ENCODE data around the gene EXOC4.

The EXOC4 gene

DNA sequence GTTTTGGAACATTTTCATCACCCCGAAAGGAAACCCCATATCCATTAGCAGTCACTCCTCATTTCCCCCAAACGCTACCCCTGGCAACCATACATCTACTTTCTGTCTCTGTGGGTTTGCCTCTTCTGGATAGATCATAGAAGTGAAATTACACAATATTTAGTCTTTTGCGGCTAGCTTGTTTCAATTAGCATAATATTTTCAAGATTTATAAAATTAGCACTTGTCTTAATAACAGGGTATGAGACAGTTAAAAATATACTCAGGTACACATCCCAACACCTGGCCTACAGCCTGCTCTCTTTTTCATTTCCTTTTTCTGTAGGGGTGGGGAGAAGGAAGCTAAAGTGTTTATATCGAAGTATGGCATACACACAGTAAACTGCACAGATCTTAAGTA is 792.8 kb downstream of the EXOC4 start:
- Histone ChIP-seq H3K36me3 (ENCODE audit: control insufficient read depth, insufficient read depth, low read length) (no peaks in the 10 kb centered on the region), H3K27me3 (ENCODE audit: control insufficient read depth, insufficient read depth, low read length) (no peaks in the 10 kb centered on the region), H3K4me1 (ENCODE audit: control insufficient read depth, insufficient read depth, low read length) (peaks cover 9% of the 10 kb centered on the region), H3K4me3 (ENCODE audit: low read depth, low read length) (no peak overlapping the region), H3K9ac (ENCODE audit: low read length) (no peak overlapping the region), H3K9me3 (ENCODE audit: control insufficient read depth, insufficient read depth, low read depth, low read length) (no peaks in the 10 kb centered on the region), H3K27ac (ENCODE audit: low read depth, low read length) (no peak overlapping the region)

DNA sequence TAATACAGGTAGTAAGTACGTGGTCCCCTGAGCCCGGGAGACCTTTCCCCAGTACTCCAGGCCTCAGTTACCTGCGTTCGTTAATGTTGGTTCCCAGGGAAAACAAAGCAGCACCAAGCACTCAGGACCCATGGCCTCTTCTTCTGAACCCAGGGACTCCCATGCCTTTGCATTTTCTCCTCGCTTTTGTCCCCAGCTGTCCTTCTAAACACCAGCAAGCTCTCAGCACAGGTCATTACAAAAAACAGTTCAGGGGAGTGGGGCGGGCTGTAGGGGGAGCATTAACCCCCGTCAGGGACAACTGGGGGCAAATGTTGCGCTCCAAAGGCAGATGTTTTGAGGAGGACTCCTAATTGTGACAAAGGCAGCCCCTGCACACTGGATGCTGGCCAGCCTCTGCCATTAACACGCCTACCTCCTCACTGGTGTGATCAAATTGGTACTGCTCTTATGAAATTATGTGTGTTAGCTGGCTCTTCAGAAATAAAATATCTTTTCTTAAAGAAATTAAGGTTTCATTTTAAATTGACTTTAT is 793.8 kb downstream of the EXOC4 start:
- peaks cover 9% of the 10 kb centered on the region for H3K4me1 ChIP-seq (ENCODE audit: control insufficient read depth, insufficient read depth, low read length)

DNA sequence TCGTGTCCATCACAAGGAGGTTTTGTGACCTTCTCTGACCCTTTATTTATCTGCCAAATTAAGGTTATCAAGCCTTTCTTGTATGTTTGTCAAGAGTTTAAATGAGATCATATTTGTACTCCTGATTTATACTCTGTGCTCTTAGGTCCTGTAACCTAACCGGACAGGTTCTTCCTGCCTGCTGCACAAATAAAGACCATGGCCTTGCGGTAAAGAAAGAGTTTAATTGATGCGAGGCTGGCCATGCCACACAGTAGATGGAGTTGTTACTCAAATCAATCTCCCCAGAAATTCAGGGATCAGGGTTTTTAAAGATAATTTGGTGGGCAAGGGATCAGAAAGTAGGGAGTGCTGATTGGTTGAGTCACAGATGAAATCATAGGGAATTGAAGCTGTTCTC is 794.8 kb downstream of the EXOC4 start:
- Histone ChIP-seq H3K9me3 (ENCODE audit: control insufficient read depth, insufficient read depth, low read depth, low read length) (no peaks in the 10 kb centered on the region), H3K4me3 (ENCODE audit: low read depth, low read length) (no peak overlapping the region), H3K36me3 (ENCODE audit: control insufficient read depth, insufficient read depth, low read length) (no peaks in the 10 kb centered on the region), H3K27ac (ENCODE audit: low read depth, low read length) (no peak overlapping the region), H3K4me1 (ENCODE audit: control insufficient read depth, insufficient read depth, low read length) (peaks cover 9% of the 10 kb centered on the region), H3K27me3 (ENCODE audit: control insufficient read depth, insufficient read depth, low read length) (no peaks in the 10 kb centered on the region), H3K9ac (ENCODE audit: low read length) (no peak overlapping the region)

More for the DNA sequence above, 793.8 kb downstream of the EXOC4 start:
- Histone ChIP-seq H3K27me3 (ENCODE audit: control insufficient read depth, insufficient read depth, low read length) (no peaks in the 10 kb centered on the region), H3K36me3 (ENCODE audit: control insufficient read depth, insufficient read depth, low read length) (no peaks in the 10 kb centered on the region), H3K27ac (ENCODE audit: low read depth, low read length) (no peak overlapping the region), H3K9ac (ENCODE audit: low read length) (no peak overlapping the region), H3K4me3 (ENCODE audit: low read depth, low read length) (no peak overlapping the region), H3K9me3 (ENCODE audit: control insufficient read depth, insufficient read depth, low read depth, low read length) (no peaks in the 10 kb centered on the region)

DNA sequence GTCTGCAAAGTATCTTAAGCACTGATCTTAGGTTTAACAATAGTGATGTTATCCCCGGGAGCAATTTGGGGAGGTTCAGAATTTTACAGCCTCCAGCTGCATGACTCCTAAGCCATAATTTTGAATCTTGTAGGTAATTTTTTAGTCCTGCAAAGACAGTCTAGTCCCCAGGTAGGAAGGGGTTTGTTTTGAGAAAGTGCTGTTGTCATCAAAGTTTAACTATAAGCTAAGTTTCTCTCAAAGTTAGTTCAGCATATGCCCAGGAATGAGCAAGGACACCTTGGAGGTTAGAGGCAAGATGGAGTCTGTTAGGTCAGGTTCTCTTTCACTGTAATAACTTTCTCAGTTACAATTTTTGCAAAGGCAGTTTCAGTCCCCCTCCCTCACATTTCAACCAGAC is 795.3 kb downstream of the EXOC4 start:
- Histone ChIP-seq H3K9me3 (ENCODE audit: control insufficient read depth, insufficient read depth, low read depth, low read length) (no peaks in the 10 kb centered on the region), H3K9ac (ENCODE audit: low read length) (no peak overlapping the region), H3K27ac (ENCODE audit: low read depth, low read length) (no peak overlapping the region), H3K4me1 (ENCODE audit: control insufficient read depth, insufficient read depth, low read length) (peaks cover 9% of the 10 kb centered on the region), H3K36me3 (ENCODE audit: control insufficient read depth, insufficient read depth, low read length) (no peaks in the 10 kb centered on the region), H3K27me3 (ENCODE audit: control insufficient read depth, insufficient read depth, low read length) (no peaks in the 10 kb centered on the region), H3K4me3 (ENCODE audit: low read depth, low read length) (no peak overlapping the region)

DNA sequence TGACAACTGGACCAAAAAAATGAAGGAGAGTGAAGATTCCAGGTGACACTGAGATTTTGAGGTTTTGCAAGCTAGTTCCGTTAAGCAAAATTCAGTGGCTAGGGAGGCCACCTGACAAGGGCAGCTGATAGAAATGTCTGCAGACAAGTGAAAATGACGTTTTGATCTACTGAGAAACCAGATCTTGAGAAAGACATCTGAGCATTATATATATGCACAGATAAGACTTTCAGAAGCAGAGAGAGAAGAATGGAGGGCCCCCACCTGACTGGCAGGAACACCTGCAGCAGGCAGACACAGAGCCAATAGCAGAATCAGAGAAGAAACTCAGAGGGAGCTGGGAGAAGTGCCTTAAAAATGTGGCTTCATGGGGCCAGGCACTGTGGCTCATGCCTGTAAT is 798.1 kb downstream of the EXOC4 start:
- Histone ChIP-seq H3K27me3 (ENCODE audit: control insufficient read depth, insufficient read depth, low read length) (no peaks in the 10 kb centered on the region), H3K4me3 (ENCODE audit: low read depth, low read length) (no peak overlapping the region), H3K9me3 (ENCODE audit: control insufficient read depth, insufficient read depth, low read depth, low read length) (no peaks in the 10 kb centered on the region), H3K9ac (ENCODE audit: low read length) (no peak overlapping the region), H3K36me3 (ENCODE audit: control insufficient read depth, insufficient read depth, low read length) (no peaks in the 10 kb centered on the region), H3K27ac (ENCODE audit: low read depth, low read length) (no peak overlapping the region), H3K4me1 (ENCODE audit: control insufficient read depth, insufficient read depth, low read length) (peaks cover 9% of the 10 kb centered on the region)

GRCh38 chr7:134056816-134057215 is 803.9 kb downstream of the EXOC4 start:
- H3K36me3 ChIP-seq (ENCODE audit: control insufficient read depth, insufficient read depth, low read length): no peaks in the 10 kb centered on the region
- no peak overlapping the region for H3K9ac ChIP-seq (ENCODE audit: low read length)
- no peak overlapping the region for H3K4me3 ChIP-seq (ENCODE audit: low read depth, low read length)
- no peak overlapping the region for H3K27ac ChIP-seq (ENCODE audit: low read depth, low read length)
- H3K4me1 ChIP-seq (ENCODE audit: control insufficient read depth, insufficient read depth, low read length): no peaks in the 10 kb centered on the region
- no peaks in the 10 kb centered on the region for H3K27me3 ChIP-seq (ENCODE audit: control insufficient read depth, insufficient read depth, low read length)
- no peaks in the 10 kb centered on the region for H3K9me3 ChIP-seq (ENCODE audit: control insufficient read depth, insufficient read depth, low read depth, low read length)

DNA sequence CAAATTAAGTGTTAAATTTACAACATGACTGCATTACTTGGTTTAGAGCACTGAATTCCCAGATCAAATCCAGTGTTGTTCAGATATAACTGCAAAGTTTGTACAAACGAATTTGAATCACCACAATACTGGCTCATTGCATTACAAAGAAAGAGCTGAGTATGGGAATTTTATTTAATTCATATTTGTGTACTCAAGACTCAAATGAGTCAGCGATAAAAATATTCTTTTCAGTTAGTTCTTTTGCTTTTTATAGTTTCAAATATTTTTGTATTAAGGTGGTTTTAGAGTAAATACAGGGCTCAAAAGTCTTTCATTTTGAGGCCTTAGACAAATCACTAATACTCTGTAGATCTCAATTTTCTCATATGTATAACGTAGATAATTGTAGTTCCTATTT is 805.6 kb downstream of the EXOC4 start:
- H3K27me3 ChIP-seq (ENCODE audit: control insufficient read depth, insufficient read depth, low read length): no peaks in the 10 kb centered on the region
- H3K36me3 ChIP-seq (ENCODE audit: control insufficient read depth, insufficient read depth, low read length): no peaks in the 10 kb centered on the region
- H3K9me3 ChIP-seq (ENCODE audit: control insufficient read depth, insufficient read depth, low read depth, low read length): no peaks in the 10 kb centered on the region
- H3K4me1 ChIP-seq (ENCODE audit: control insufficient read depth, insufficient read depth, low read length): no peaks in the 10 kb centered on the region
- no peak overlapping the region for H3K27ac ChIP-seq (ENCODE audit: low read depth, low read length)
- H3K9ac ChIP-seq (ENCODE audit: low read length): no peak overlapping the region
- no peak overlapping the region for H3K4me3 ChIP-seq (ENCODE audit: low read depth, low read length)

- Histone ChIP-seq H3K36me3 (ENCODE audit: control insufficient read depth, insufficient read depth, low read length) (no peaks in the 10 kb centered on the region), H3K4me1 (ENCODE audit: control insufficient read depth, insufficient read depth, low read length) (no peaks in the 10 kb centered on the region), H3K27ac (ENCODE audit: low read depth, low read length) (no peak overlapping the region), H3K27me3 (ENCODE audit: control insufficient read depth, insufficient read depth, low read length) (no peaks in the 10 kb centered on the region), H3K9ac (ENCODE audit: low read length) (no peak overlapping the region), H3K4me3 (ENCODE audit: low read depth, low read length) (no peak overlapping the region), H3K9me3 (ENCODE audit: control insufficient read depth, insufficient read depth, low read depth, low read length) (no peaks in the 10 kb centered on the region)
Observed at GRCh38 chr7:134058980-134059379, 806.1 kb downstream of the EXOC4 start.

- no peak overlapping the region for H3K9ac ChIP-seq (ENCODE audit: low read length)
- H3K27me3 ChIP-seq (ENCODE audit: control insufficient read depth, insufficient read depth, low read length): no peaks in the 10 kb centered on the region
- no peaks in the 10 kb centered on the region for H3K36me3 ChIP-seq (ENCODE audit: control insufficient read depth, insufficient read depth, low read length)
- H3K4me3 ChIP-seq (ENCODE audit: low read depth, low read length): no peak overlapping the region
- no peaks in the 10 kb centered on the region for H3K4me1 ChIP-seq (ENCODE audit: control insufficient read depth, insufficient read depth, low read length)
- no peak overlapping the region for H3K27ac ChIP-seq (ENCODE audit: low read depth, low read length)
- H3K9me3 ChIP-seq (ENCODE audit: control insufficient read depth, insufficient read depth, low read depth, low read length): no peaks in the 10 kb centered on the region
Observed at GRCh38 chr7:134059921-134060320, 807.0 kb downstream of the EXOC4 start.

DNA sequence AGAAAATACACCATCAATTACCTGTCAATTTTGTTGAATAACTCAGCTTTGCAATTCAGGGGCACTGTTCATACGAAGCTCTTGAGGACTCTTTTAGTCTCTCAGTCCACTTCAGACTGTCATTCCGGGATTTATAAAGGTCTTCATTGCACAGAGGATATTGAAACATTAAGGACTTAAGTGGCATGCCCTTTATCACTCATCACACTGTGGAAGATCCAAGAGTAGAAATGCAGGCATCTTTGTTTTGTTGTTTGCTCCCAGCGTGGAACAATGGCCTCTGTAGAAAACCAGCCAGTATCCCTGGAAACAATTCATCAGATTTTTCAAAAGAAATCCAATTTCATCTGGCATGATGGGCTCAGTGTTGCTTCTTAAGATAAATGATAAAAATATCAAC is 808.0 kb downstream of the EXOC4 start:
- Histone ChIP-seq H3K9ac (ENCODE audit: low read length) (no peak overlapping the region), H3K36me3 (ENCODE audit: control insufficient read depth, insufficient read depth, low read length) (no peaks in the 10 kb centered on the region), H3K4me1 (ENCODE audit: control insufficient read depth, insufficient read depth, low read length) (no peaks in the 10 kb centered on the region), H3K27me3 (ENCODE audit: control insufficient read depth, insufficient read depth, low read length) (no peaks in the 10 kb centered on the region), H3K9me3 (ENCODE audit: control insufficient read depth, insufficient read depth, low read depth, low read length) (no peaks in the 10 kb centered on the region), H3K4me3 (ENCODE audit: low read depth, low read length) (no peak overlapping the region), H3K27ac (ENCODE audit: low read depth, low read length) (no peak overlapping the region)

DNA sequence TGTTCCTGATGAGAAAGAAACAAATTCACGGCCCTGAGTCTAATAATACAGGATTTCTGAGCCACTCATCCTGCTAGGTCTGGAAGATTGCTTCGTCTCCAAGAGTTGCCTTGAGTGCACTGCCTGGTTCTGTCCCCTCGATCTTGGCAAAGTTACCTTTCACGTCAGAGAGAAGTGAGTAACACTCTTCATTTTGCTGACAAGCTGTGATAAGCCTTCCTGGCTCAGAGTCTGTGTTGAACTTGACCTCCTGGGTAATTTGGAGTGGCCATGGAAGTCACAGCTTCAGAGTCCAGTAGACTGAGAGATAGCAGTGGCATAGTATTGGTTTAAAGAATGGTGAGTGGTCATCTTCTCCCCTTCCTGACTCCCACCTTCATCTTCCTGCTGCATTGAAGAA is 809.6 kb downstream of the EXOC4 start:
- no peak overlapping the region for H3K4me3 ChIP-seq (ENCODE audit: low read depth, low read length)
- H3K4me1 ChIP-seq (ENCODE audit: control insufficient read depth, insufficient read depth, low read length): no peaks in the 10 kb centered on the region
- H3K9me3 ChIP-seq (ENCODE audit: control insufficient read depth, insufficient read depth, low read depth, low read length): no peaks in the 10 kb centered on the region
- no peak overlapping the region for H3K9ac ChIP-seq (ENCODE audit: low read length)
- no peaks in the 10 kb centered on the region for H3K27me3 ChIP-seq (ENCODE audit: control insufficient read depth, insufficient read depth, low read length)
- no peaks in the 10 kb centered on the region for H3K36me3 ChIP-seq (ENCODE audit: control insufficient read depth, insufficient read depth, low read length)
- H3K27ac ChIP-seq (ENCODE audit: low read depth, low read length): no peak overlapping the region

GRCh38 chr7:134065415-134065814 is 812.5 kb downstream of the EXOC4 start:
- no peak overlapping the region for H3K4me3 ChIP-seq (ENCODE audit: low read depth, low read length)
- H3K27ac ChIP-seq (ENCODE audit: low read depth, low read length): no peak overlapping the region
- no peaks in the 10 kb centered on the region for H3K36me3 ChIP-seq (ENCODE audit: control insufficient read depth, insufficient read depth, low read length)
- no peak overlapping the region for H3K9ac ChIP-seq (ENCODE audit: low read length)
- no peaks in the 10 kb centered on the region for H3K4me1 ChIP-seq (ENCODE audit: control insufficient read depth, insufficient read depth, low read length)
- no peaks in the 10 kb centered on the region for H3K27me3 ChIP-seq (ENCODE audit: control insufficient read depth, insufficient read depth, low read length)
- no peaks in the 10 kb centered on the region for H3K9me3 ChIP-seq (ENCODE audit: control insufficient read depth, insufficient read depth, low read depth, low read length)

Measured in HUES6 (cell line).